HEK293 (cell line): ENCODE data around the gene ETF1.

Source experiments
- CTCF ChIA-PET: fragments of 350-600 bp; formaldehyde crosslinking; extraction: SDS; loops from one replicate; lab custom pipeline; 2021; ENCODE audit warnings: antibody characterized with exemption; lab: Yijun Ruan, JAX
- POLR2A ChIA-PET: fragments of 300-600 bp; formaldehyde crosslinking; extraction: SDS; loops from one replicate; lab custom pipeline; 2020; ENCODE audit warnings: antibody characterized with exemption, inconsistent platforms; lab: Yijun Ruan, JAX
- H3K27ac ChIP-seq: fragments of 200-500 bp; sonication (Bioruptor generic); 2 replicates; pipeline ENCODE4 v1.5.1; 2014; ENCODE audit warnings: low read depth, low read length, control low read depth, inconsistent platforms; ENCODE audit errors: extremely low read depth
- H3K36me3 ChIP-seq, 2 experiments: fragments of 200-500 bp in 1 of 2; sonication (Bioruptor generic) in 1 of 2; 1 replicate in 1 of 2; 2 replicates in 1 of 2; pipeline ENCODE4 v1.5.1; 2014 to 2017; ENCODE audit warnings: inconsistent platforms in 2 of 2, low read length in 2 of 2; ENCODE audit not compliant: control insufficient read depth in 2 of 2, insufficient read depth in 1 of 2
- H3K4me1 ChIP-seq: fragments of 200-500 bp; sonication (Bioruptor generic); 2 replicates; pipeline ENCODE4 v1.5.1; 2014; ENCODE audit warnings: mild to moderate bottlenecking, low read length, inconsistent platforms; ENCODE audit not compliant: control insufficient read depth, insufficient read depth
- H3K4me3 ChIP-seq: 2 replicates; pipeline ENCODE4 v1.5.1; 2011; ENCODE audit warnings: low read depth, mild to moderate bottlenecking, control low read depth, low read length, moderate library complexity
- H3K9me3 ChIP-seq: fragments of 200-500 bp; sonication (Bioruptor generic); 2 replicates; pipeline ENCODE4 v1.5.1; 2014; ENCODE audit warnings: low read depth, low read length, inconsistent platforms; ENCODE audit not compliant: control insufficient read depth, insufficient read depth
- BCL11B ChIP-seq: fragments of 450-650 bp; formaldehyde crosslinking; IDR thresholded peaks from 2 replicates; pipeline ENCODE4 v1.5.1; 2016; ENCODE audit warnings: low read depth, missing biosample characterization, missing genetic modification characterization
- FEZF1 ChIP-seq: fragments of 450-650 bp; formaldehyde crosslinking; IDR thresholded peaks from 2 replicates; pipeline ENCODE4 v1.5.1; 2016; ENCODE audit warnings: missing biosample characterization, missing genetic modification characterization
- GLI4 ChIP-seq: fragments of 450-650 bp; formaldehyde crosslinking; IDR thresholded peaks from 2 replicates; pipeline ENCODE4 v1.5.1; 2016; ENCODE audit warnings: missing biosample characterization, missing genetic modification characterization
- GLIS1 ChIP-seq: fragments of 450-650 bp; formaldehyde crosslinking; IDR thresholded peaks from 2 replicates; pipeline ENCODE4 v1.5.1; 2016; ENCODE audit warnings: missing biosample characterization, missing genetic modification characterization
- OVOL3 ChIP-seq: fragments of 450-650 bp; formaldehyde crosslinking; IDR thresholded peaks from 2 replicates; pipeline ENCODE4 v1.5.1; 2016; ENCODE audit warnings: missing biosample characterization, missing genetic modification characterization
- SP3 ChIP-seq: fragments of 450-650 bp; formaldehyde crosslinking; IDR thresholded peaks from 2 replicates; pipeline ENCODE4 v1.5.1; 2016; ENCODE audit warnings: missing biosample characterization, missing genetic modification characterization
- WT1 ChIP-seq: fragments of 450-650 bp; formaldehyde crosslinking; IDR thresholded peaks from 2 replicates; pipeline ENCODE4 v1.5.1; 2016; ENCODE audit warnings: missing biosample characterization, missing genetic modification characterization
- ZBTB20 ChIP-seq: fragments of 450-650 bp; formaldehyde crosslinking; IDR thresholded peaks from 2 replicates; pipeline ENCODE4 v1.5.1; 2016; ENCODE audit warnings: missing biosample characterization, missing genetic modification characterization
- ZBTB48 ChIP-seq: fragments of 450-650 bp; formaldehyde crosslinking; IDR thresholded peaks from 2 replicates; pipeline ENCODE4 v1.5.1; 2016; ENCODE audit warnings: missing biosample characterization, missing genetic modification characterization
- ZNF10 ChIP-seq: fragments of 450-650 bp; formaldehyde crosslinking; IDR thresholded peaks from 2 replicates; pipeline ENCODE4 v1.5.1; 2017; ENCODE audit warnings: missing biosample characterization, missing genetic modification characterization
- ZNF121 ChIP-seq: fragments of 450-650 bp; formaldehyde crosslinking; IDR thresholded peaks from 2 replicates; pipeline ENCODE4 v1.5.1; 2016; ENCODE audit warnings: missing biosample characterization, missing genetic modification characterization
- ZNF146 ChIP-seq: fragments of 450-650 bp; formaldehyde crosslinking; IDR thresholded peaks from 2 replicates; pipeline ENCODE4 v1.5.1; 2016; ENCODE audit warnings: missing biosample characterization, missing genetic modification characterization
- ZNF174 ChIP-seq: fragments of 450-650 bp; formaldehyde crosslinking; IDR thresholded peaks from 2 replicates; pipeline ENCODE4 v1.5.0; 2017; ENCODE audit warnings: missing biosample characterization, mild to moderate bottlenecking, missing genetic modification characterization
- ZNF211 ChIP-seq: fragments of 450-650 bp; formaldehyde crosslinking; IDR thresholded peaks from 2 replicates; pipeline ENCODE4 v1.5.1; 2016; ENCODE audit warnings: low read depth, missing biosample characterization, missing genetic modification characterization
- ZNF239 ChIP-seq: fragments of 450-650 bp; formaldehyde crosslinking; IDR thresholded peaks from 2 replicates; pipeline ENCODE4 v1.5.1; 2016; ENCODE audit warnings: missing biosample characterization, missing genetic modification characterization
- ZNF324 ChIP-seq: fragments of 450-650 bp; formaldehyde crosslinking; IDR thresholded peaks from 2 replicates; pipeline ENCODE4 v1.5.1; 2016; ENCODE audit warnings: missing biosample characterization, missing genetic modification characterization
- ZNF335 ChIP-seq: fragments of 450-650 bp; formaldehyde crosslinking; conservative IDR thresholded peaks from 2 replicates; pipeline ENCODE4 v1.5.1; 2016; ENCODE audit warnings: missing biosample characterization, missing genetic modification characterization
- ZNF366 ChIP-seq: fragments of 450-650 bp; formaldehyde crosslinking; conservative IDR thresholded peaks from 2 replicates; pipeline ENCODE4 v1.5.1; 2016; ENCODE audit warnings: missing biosample characterization, missing genetic modification characterization
- ZNF610 ChIP-seq: fragments of 450-650 bp; formaldehyde crosslinking; IDR thresholded peaks from 2 replicates; pipeline ENCODE4 v1.5.1; 2016; ENCODE audit warnings: missing biosample characterization, missing genetic modification characterization, borderline replicate concordance
- ZNF621 ChIP-seq: fragments of 450-650 bp; formaldehyde crosslinking; IDR thresholded peaks from 2 replicates; pipeline ENCODE4 v1.5.1; 2017; ENCODE audit warnings: missing biosample characterization, missing genetic modification characterization
- ZNF677 ChIP-seq: fragments of 450-650 bp; IDR thresholded peaks from 2 replicates; pipeline ENCODE4 v1.5.0; 2018; ENCODE audit warnings: missing biosample characterization, mild to moderate bottlenecking, missing genetic modification characterization, moderate library complexity
- ZNF747 ChIP-seq: fragments of 450-650 bp; formaldehyde crosslinking; IDR thresholded peaks from 2 replicates; pipeline ENCODE4 v1.5.1; 2016; ENCODE audit warnings: missing biosample characterization, missing genetic modification characterization
- ZNF785 ChIP-seq: fragments of 450-650 bp; formaldehyde crosslinking; IDR thresholded peaks from 2 replicates; pipeline ENCODE4 v1.5.1; 2016; ENCODE audit warnings: missing biosample characterization, missing genetic modification characterization
- TF ChIP-seq, protein P1 (sequence below): fragments of 450-650 bp; formaldehyde crosslinking; IDR thresholded peaks from 2 replicates; pipeline ENCODE4 v1.5.1; 2017; ENCODE audit warnings: missing biosample characterization, mild to moderate bottlenecking, missing genetic modification characterization, moderate library complexity
- TF ChIP-seq, protein P2 (sequence below): fragments of 450-650 bp; formaldehyde crosslinking; IDR thresholded peaks from 2 replicates; pipeline ENCODE4 v1.5.1; 2017; ENCODE audit warnings: missing biosample characterization, missing genetic modification characterization
- TF ChIP-seq, protein P3 (sequence below): fragments of 450-650 bp; formaldehyde crosslinking; IDR thresholded peaks from 2 replicates; pipeline ENCODE4 v1.5.1; 2016; ENCODE audit warnings: missing biosample characterization, missing genetic modification characterization
- TF ChIP-seq, protein P4 (sequence below): IDR thresholded peaks from 2 replicates; pipeline ENCODE4 v1.6.1; 2011; ENCODE audit warnings: mild to moderate bottlenecking, low read depth, low read length, borderline replicate concordance

Gene ETF1

DNA sequence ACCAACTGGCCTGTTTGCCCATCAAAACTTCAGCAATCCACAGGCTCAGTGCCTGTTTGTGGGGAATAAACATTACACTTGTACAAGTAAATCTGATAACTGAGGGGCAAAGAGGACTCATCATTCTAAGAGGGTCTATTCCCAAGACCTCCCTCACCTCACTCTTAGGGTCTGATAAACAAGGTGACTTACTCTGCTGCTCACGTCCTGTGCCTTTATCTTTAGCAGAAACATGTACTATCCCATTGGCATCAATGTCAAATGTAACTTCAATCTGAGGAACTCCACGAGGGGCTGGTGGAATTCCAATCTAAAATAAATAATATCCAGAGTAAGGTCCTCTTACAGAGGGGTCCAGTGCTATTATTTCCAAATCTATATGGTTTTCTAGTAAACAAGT is 14.6 kb upstream of the ETF1 start:
- Histone ChIP-seq H3K4me1 (no peaks in the 10 kb centered on the region), H3K27ac (no peak overlapping the region), H3K9me3 (no peaks in the 10 kb centered on the region), H3K36me3 (peaks cover 55 to 88% of the 10 kb centered on the region in 2 experiments), H3K4me3 (no peak overlapping the region)
- ChIA-PET CTCF (interaction anchor here (0.6 to 2.1 kb wide), 2 partner anchors 10 to 965 kb away, joined by 3 to 9 read pairs; no protein-coding TSS in a partner anchor), POLR2A (interaction anchor here (1.1 kb wide), 1 partner anchor 11 kb away, joined by 3 read pairs; no protein-coding TSS in a partner anchor)
- no peak for TF ChIP-seq ZNF10 (tag by site-specific recombination)
- no peak for TF ChIP-seq ZNF211 (tag by site-specific recombination)
- no peak for TF ChIP-seq ZNF785 (tag by site-specific recombination)
- TF ChIP-seq ZBTB20 (tag by site-specific recombination): no peak
- TF ChIP-seq GLIS1 (tag by site-specific recombination): no peak
- no peak for TF ChIP-seq ZBTB48
- TF ChIP-seq SP3 (tag by site-specific recombination): no peak
- TF ChIP-seq ZNF621 (tag by site-specific recombination): no peak
- TF ChIP-seq WT1: no peak
- no peak for TF ChIP-seq ZNF610 (tag by site-specific recombination)
- TF ChIP-seq GLI4: no peak
- TF ChIP-seq ZNF677 (tag by site-specific recombination): no peak
- TF ChIP-seq ZNF239 (tag by site-specific recombination): no peak
- TF ChIP-seq BCL11B (tag by site-specific recombination): no peak
- TF ChIP-seq, protein P1, sequence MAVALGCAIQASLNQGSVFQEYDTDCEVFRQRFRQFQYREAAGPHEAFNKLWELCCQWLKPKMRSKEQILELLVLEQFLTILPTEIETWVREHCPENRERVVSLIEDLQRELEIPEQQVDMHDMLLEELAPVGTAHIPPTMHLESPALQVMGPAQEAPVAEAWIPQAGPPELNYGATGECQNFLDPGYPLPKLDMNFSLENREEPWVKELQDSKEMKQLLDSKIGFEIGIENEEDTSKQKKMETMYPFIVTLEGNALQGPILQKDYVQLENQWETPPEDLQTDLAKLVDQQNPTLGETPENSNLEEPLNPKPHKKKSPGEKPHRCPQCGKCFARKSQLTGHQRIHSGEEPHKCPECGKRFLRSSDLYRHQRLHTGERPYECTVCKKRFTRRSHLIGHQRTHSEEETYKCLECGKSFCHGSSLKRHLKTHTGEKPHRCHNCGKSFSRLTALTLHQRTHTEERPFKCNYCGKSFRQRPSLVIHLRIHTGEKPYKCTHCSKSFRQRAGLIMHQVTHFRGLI (tag by site-specific recombination): no peak
- TF ChIP-seq ZNF366 (tag by site-specific recombination): no peak
- TF ChIP-seq ZNF324: no peak
- TF ChIP-seq, protein P2, sequence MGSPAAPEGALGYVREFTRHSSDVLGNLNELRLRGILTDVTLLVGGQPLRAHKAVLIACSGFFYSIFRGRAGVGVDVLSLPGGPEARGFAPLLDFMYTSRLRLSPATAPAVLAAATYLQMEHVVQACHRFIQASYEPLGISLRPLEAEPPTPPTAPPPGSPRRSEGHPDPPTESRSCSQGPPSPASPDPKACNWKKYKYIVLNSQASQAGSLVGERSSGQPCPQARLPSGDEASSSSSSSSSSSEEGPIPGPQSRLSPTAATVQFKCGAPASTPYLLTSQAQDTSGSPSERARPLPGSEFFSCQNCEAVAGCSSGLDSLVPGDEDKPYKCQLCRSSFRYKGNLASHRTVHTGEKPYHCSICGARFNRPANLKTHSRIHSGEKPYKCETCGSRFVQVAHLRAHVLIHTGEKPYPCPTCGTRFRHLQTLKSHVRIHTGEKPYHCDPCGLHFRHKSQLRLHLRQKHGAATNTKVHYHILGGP (tag by site-specific recombination): no peak

DNA sequence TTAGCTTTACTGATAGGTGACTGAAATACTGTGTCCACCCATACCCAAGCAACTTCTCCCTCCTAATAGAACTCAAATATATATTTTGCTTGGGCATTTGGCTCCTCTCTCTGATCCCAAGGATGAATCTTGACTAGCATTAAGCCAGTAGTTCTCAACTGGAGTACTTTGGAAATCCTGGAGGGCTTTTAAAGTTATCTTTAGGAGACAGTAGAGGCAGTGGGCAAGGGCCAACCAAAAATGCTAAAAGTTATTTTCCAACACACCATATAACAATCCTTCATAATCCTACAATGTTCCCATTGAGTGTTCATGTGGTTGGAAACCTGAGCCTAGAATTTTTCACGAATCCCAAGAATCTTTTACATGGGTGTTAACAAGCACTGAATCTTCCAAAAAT is 11.1 kb upstream of the ETF1 start:
- no peak overlapping the region for H3K4me3 ChIP-seq
- CTCF ChIA-PET: no interaction called here
- H3K27ac ChIP-seq: no peak overlapping the region
- no peaks in the 10 kb centered on the region for H3K4me1 ChIP-seq
- POLR2A ChIA-PET: interaction anchor here (3.6 kb wide), 1 partner anchor 11 kb away, joined by 25 read pairs; the partner anchor contains the start of gene ETF1
- H3K36me3 ChIP-seq: peaks cover 38 to 57% of the 10 kb centered on the region in 2 experiments
- H3K9me3 ChIP-seq: no peaks in the 10 kb centered on the region
- TF ChIP-seq OVOL3 (tag by site-specific recombination) (no peak), ZNF335 (tag by site-specific recombination) (no peak), ZNF747 (tag by site-specific recombination) (no peak), BCL11B (tag by site-specific recombination) (no peak), FEZF1 (tag by site-specific recombination) (no peak), ZNF121 (tag by site-specific recombination) (no peak), ZNF174 (no peak), ZNF146 (tag by site-specific recombination) (no peak)
- TF ChIP-seq, protein P3, sequence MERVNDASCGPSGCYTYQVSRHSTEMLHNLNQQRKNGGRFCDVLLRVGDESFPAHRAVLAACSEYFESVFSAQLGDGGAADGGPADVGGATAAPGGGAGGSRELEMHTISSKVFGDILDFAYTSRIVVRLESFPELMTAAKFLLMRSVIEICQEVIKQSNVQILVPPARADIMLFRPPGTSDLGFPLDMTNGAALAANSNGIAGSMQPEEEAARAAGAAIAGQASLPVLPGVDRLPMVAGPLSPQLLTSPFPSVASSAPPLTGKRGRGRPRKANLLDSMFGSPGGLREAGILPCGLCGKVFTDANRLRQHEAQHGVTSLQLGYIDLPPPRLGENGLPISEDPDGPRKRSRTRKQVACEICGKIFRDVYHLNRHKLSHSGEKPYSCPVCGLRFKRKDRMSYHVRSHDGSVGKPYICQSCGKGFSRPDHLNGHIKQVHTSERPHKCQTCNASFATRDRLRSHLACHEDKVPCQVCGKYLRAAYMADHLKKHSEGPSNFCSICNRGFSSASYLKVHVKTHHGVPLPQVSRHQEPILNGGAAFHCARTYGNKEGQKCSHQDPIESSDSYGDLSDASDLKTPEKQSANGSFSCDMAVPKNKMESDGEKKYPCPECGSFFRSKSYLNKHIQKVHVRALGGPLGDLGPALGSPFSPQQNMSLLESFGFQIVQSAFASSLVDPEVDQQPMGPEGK (tag by site-specific recombination): no peak
- TF ChIP-seq, protein P4, sequence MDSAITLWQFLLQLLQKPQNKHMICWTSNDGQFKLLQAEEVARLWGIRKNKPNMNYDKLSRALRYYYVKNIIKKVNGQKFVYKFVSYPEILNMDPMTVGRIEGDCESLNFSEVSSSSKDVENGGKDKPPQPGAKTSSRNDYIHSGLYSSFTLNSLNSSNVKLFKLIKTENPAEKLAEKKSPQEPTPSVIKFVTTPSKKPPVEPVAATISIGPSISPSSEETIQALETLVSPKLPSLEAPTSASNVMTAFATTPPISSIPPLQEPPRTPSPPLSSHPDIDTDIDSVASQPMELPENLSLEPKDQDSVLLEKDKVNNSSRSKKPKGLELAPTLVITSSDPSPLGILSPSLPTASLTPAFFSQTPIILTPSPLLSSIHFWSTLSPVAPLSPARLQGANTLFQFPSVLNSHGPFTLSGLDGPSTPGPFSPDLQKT: no peak
